ENCODE data around the gene KCNJ4.
"Not testable (repeated sequence)": the region's sequence is repeated elsewhere in the genome, so short reads cannot be mapped to it uniquely, and the experiment has no call there.

Gene KCNJ4

DNA sequence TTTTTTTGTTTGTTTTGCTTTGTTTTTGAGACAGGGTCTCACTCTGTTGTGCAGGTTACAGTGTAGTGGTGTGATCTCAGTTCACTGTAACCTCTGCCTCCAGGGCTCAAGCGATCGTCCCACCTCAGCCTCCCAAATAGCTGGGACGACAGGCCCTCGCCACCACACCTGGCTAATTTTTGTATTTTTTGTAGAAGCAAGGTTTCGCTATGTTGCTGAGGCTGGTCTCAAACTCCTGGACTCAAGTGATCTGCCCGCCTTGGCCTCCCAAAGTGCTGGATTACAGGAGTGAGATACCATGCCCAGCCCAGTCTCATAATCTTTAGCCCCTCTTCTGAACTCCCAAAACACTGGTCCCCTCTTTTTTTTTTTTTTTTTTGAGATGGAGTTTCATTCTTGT is 50.6 kb downstream of the KCNJ4 start:
- DNase-seq, result no peak

DNA sequence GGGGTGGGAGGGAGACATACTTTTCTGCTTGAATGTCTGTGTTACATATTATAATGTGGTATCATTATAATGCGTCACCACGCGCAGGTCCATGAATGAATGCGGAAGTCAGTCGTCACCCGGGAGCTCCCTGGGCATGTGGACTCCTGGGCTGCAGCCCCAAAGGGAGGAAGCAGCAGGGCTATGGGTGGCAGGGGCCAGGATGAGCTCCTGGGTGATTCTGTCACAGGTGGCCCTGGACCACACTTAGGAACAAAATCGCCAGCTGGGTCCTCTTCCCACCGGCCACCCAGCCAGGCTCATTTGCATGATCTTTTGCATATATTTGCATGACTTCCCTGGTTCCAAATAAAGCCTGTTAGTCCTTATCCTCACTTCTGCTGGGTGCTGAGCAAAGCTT is 51.2 kb downstream of the KCNJ4 start:
- DNase-seq, result no peak

DNA sequence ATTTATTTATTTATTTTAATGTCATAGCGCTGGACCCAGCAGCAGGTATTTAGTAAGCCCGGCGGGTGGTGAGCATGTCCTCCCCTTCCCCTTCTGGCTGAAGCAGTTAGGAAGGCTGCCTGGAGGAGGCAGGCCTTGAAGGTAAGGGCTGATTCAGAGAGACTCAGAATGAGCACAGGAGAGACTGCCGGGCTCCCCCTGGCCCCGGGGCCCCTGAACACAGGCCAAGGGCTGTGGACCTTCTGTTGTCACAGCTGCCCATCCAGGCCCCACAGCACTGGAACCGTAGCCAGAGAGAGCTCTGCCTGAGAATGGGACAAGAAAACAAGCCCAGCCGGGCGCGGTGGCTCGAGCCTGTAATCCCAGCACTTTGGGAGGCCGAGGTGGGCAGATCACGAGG is 52.8 kb downstream of the KCNJ4 start:
- DNase-seq, result no peak

DNA sequence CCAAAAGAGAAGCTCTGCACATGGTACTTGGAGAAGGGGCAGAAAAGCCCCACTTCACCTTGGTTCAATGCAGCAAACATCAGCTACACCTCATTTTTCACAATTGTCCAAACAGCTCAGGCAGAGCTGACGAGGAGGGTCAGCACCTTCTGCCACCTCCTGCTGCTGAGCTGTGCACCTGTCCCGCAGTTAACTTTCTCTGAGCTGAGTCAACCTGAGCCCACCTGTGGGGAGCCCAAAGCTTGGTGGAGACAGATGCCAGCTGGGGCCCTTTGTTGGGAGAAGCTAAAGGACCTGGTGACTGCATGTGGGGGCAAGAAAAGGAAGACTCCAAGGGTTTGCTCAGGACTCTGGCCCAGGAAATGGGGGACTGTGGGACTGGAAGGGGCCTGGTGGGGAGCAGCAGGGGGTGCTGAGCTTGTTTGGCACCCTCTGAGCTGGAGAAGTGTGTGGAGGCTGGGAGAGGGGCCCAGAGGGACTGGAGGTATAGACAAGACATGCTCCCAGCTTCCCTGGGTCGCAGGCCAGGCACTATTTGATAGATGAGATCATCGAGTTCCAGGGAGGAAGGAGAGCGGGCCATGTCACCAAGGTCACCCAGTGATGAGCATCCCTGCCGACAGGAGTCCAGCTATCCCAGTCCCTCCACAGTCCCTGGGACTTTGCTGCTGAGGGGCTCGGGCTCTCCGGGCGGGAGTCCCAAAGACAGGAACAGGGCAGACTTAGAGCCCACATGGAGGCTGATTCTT is 53.5 kb downstream of the KCNJ4 start:
- no peak for DNase-seq

DNA sequence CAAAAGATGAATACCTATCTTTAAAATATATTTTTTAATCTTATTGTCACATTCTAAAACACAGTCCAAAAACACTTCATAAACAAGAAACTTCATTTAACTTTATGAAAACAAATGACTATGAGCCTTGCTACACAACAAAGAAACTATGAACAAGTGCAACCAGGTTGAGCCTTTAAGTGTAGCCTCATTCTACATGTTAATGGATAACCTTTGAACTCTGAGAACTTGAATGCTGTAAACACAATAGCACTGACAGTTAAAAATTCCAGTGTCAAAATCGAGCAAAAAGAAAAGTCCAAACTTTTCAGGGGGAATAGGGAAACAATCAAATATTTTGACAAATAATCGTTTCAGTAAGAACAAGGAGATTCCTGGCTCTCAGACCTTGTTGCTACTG is 54.7 kb downstream of the KCNJ4 start:
- DNase-seq, result not testable (repeated sequence)

DNA sequence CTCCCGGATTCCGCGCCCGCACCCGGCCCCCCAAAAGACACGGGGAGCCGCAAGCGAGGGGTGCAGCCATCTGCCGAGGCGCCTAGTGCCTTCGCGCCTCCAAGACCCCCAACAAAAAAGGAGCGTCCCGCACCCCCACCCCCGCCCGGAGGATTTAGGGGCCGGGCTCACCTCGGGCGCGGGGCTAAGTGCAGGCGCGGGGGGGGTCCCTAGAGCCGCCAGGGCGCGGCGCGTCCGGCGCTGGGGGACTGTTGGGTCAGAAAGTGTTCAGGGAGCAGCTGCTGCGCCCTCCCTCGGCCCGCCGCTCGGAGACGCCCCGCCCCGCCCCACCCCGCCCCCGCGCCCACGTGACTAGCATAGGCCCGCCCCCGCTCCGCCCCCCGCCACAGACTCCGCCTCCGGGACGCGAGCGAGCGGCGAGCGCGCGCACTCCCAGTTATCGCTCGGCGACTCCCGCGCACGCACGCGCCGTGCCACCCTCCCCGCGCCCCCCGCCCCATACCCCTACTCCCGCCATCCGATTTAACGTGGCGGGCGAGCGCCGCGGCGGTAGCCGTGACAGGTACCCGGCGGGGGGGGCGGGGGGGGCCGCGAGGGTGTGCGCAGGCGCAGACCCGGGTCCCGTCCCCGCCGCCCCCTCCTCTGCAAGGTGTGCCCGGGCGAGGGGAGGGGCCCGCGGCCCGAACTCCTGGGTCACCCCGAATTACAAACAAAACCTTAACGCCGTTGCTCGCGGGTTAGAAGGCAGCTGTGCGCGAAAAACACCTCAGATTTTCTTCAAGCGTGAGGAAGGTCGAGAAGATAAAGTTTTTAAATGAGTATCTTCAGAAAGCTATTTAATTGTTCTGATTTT is 56.2 kb downstream of the KCNJ4 start:
- peak; percentile 57 for DNase-seq

DNA sequence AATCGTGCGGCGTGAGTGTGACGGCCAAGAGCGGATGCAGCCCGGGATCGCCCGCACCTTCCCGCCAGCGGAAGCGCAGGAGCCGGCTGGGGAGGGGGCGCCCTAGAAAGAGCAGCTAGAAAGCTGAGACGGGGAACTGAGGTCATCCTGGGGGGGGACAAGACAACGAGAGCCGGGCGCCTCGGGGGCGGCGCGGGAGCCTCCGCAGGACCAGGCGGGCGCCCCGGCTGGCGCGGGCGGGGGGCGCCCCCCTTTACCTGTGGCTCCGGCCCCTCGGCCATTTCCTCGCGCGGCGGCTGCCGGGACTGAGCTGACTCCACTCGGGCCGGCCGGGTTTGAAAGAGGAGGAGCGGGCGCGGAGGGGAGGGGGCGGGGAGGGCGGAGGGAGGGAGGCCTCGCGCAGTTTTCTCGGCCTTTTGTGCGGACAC is 56.8 kb downstream of the KCNJ4 start:
- DNase-seq, result not testable (repeated sequence)

DNA sequence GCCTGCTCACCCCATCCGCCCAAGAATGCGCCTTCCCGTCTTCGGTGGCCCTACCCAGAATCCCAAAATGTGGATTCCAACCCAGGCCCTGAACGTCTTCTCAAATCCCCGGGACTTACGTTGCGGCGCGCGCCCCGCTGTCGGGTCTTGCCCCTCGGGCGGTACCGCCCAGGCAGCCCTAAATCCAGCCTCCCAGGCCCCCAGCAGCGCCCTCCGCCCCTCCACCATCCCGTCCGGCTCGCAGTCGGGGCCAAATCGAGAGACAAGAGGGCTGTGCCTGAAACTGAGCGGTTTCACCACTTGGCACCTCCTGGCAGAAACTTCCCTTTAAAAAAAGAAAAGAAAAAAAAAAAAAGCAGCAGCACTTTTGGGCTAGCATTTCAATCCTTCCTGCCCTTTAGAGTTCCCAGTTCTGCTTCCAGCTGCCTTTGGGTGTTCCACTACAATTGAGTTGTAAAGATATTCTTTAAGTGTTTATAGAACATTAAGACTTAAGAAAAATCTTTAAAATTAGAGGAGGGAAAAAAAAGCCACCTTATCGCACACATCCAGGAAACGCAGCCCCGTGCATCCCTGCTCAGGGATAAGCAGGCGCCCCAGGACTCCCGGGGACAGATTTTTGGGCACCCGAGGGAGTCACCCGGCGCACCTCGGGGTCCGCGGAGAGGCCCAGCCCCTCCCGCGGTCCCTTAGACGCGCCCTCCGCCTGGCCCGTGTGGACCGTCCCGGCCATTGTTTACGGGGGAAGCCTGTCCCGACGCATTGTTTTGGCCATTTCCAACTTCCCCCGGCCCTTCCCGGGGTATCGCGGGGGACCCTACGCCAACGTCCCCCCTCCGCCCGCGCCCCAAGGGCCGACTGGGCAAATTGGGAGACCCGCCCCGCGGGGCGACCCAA is 57.6 kb downstream of the KCNJ4 start:
- DNase-seq, result no peak

DNA sequence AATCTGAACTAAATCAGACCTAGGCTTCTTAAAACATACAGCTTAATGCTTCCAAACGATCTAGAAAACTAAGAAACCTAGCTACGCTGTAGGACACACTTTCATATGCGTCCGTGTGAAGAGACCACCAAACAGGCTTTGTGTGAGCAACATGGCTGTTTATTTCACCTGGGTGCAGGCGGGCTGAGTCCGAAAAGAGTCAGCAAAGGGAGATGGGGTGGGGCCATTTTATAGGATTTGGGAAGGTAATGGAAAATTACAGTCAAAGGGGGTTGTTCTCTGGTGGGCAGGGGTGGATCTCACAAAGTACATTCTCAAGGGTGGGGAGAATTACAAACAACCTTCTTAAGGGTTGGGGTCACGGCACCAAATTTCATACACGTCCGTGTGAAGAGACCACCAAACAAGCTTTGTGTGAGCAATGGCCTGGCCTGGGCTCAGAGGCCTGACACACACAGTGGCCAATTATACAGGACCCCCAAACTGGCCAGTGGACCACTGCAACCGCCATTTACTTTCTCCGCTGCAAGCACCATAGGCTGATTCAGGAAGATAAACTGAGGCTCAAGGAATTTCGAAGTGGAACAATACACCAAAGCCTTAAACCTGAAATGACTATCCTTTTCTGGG is 58.4 kb downstream of the KCNJ4 start:
- DNase-seq, result not testable (repeated sequence)

DNA sequence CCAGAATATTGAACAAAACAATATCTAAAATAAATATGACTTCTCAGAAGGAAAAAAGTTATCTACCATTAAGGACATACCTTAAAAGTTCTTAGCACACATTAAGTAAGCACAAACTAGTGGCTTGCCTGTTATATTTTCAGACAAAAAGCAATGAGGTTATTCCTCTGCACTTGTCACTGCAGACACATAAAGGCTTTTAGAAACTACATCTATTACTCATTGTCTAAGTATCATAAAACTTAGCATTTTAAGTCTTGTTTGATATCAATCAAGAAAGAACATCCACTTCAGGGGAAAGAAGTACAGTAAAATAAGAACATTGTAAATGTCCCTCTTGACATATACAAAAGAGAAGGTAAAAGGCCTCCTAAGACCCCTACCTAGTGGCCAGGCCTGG is 59.1 kb downstream of the KCNJ4 start:
- DNase-seq, result not testable (repeated sequence)

DNA sequence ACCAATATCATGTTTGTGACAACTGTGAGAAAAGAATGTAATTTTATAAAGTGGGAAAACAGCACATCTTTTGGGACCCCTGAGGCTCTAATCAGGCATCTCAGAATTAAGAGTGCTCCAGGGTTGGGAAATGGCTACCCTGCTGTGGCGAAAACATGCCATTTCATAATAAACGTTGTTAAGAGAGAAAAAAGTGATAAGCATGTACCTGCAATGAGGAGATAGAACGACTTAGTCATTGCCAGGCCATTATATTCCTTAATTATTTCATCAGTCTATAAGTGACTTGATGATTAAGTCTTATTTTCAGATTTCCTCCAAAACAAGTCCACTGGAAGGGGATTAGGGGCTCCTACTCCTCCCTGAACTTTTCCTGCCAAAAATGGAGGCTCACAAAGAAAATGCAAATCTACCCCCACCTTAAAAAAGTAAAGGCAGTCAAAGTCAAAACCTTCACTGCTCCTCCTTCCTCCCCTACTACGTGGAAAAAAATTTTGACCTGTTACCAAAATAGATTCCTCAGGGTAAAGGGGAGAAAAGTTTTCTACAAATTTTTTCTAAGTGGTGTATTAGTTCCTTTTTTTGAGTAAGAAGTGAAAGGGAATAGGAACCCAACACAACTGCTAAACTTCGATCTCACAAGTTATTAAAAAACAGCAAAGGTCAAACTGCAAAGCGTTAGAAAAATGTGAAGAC is 59.9 kb downstream of the KCNJ4 start:
- DNase-seq, result not testable (repeated sequence)

DNA sequence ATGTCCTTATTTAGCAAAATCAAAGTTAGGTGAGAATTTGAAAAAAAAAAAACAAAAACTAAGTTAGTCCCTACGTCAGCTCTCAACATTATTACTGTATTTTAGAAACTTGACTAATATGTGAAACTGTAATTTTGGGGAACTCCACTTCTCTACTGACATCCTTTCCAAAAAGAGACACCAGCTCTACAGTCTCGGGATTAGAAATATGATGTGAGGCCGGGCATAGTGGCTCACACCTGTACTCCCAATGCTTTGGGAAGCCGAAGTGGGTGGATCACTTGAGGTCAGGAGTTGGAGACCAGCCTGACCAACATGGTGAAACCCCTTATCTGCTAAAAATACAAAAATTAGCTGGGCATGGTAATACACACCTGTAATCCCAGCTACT is 65.6 kb downstream of the KCNJ4 start:
- not testable (repeated sequence) for DNase-seq

DNA sequence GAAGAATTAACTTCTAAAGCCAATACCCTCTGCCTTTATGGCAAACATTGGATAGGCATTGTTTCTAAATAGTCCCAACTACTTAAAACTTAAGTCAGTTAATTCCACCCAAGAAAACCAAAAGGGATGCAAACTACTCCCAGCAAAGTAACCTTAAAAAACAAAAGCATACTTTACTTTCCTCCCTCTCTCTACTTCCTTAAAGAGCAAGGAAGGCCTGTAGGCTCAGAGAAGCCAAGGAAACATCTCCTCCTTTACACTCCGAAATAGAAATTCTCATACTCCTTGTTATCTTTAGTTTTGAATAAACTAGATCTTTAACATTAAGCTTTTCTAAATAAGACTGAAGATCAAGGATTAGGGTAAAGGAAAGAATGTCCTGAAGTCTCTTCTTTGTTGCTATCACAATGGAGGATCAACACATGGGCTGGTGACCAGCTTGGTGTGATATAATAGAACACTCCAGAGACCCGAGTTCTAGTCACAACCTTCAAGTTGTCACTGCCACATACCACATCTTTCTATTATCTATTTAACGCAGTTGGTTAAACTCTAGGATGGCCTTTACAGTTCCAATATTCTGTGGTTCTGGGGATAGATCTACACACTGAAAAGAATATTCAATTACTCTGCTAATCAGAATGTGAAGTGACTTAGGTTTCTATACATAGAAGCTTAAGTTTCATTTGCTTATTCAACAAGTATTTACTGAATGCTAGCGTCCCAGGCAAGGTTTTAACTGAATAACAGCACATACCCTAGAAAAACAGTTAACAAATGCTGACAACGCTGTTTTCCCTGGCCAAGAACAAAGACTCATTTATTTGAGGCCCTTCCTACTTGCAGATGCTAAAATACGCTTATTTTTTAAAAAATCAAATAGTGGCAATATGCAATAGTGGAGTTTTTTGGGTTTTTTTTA is 66.2 kb downstream of the KCNJ4 start:
- not testable (repeated sequence) for DNase-seq

DNA sequence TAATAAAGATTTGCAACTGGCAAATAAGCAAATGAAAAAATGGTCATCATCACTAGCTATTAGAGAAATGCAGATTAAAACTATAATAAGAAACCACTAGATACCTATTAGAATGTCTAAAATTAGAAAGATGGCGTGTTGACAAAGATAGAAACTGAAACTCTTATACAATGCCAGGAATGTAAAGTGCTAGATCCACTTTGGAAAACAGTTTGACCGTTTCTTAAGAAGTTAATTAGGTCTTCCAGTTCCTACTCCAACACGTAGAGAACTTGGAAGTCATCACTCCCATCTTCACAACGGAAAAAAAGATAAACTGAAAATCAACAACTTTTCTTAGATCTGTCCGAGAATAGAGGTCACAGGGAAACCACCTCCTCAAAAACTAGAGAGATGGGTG is 68.1 kb downstream of the KCNJ4 start:
- not testable (repeated sequence) for DNase-seq

DNA sequence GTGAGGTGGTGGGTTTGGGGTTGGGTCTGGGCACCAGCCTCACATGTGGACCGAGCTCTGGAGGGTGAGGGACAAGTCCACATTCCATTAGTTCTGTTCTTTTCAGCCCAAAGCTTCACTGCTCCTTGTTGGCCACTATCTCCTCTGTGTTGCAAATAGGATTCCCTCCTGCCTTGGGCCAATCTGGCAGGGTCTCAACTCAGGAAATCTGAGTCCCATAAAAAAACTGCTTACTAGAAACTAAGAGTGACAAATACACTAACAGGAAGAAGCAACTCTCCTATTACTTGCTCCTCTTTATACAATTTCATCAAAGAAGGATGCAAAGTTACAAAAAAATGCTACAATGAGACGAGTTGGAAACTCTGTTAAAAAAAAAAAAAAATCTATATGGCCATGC is 71.6 kb downstream of the KCNJ4 start:
- no peak for DNase-seq

DNA sequence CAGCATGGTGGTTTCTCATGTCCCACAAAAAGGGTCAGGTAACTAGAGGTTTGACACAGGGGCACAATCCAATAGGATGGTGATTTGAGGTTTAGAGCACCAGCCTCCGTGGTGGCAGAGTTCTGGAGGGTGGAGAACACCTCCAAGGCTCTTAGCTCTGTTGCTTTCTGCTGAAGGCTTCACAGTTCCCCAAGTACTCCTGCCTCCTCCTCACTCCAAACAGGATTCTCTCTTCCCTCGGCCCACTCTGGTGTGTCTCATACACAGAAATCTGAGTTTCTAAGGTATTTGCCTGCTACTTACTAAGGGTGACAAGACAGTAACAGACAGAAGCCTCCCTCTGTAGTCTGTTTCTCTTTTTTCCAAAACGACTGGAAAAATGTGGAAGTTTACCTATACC is 73.6 kb downstream of the KCNJ4 start:
- DNase-seq, result not testable (repeated sequence)

All from DMS153 (cell line).